Bronchus fibroblast of lung (primary cell): ENCODE measurements around the gene UNC13C. TPM values are rescaled to one million over a fixed set of nuclear protein-coding genes. Genes with fewer than 3 reads are reported as not detected.

Experiments used
- total RNA-seq: library from RNA; depleted of rRNA; stranded (reverse); fragments of >200 nt; gene quantifications from 2 replicates; pipeline ENCODE4 v1.2.3, GENCODE V29; 2015

UNC13C gene
- total RNA-seq: not detected in 2 replicates

GRCh38 chr15:53978253-53978906, at the start of gene UNC13C:
TSS of gene UNC13C (plus strand) at chr15:53978441. CDS start at chr15:54012904, 34,463 bp downstream.

Other genes with a start within 250 kb of the UNC13C start
- under 0.01 TPM in 1 of 2 replicates, not detected in the other for gene WDR72, start 218.8 kb upstream of the UNC13C start, total RNA-seq